Activated effector memory CD4-positive, alpha-beta T cell treated with anti-CD3 and anti-CD28 coated beads, Interleukin-2, amount 50 U/mL, for 16 hours (primary cell): ENCODE measurements around the gene FAN1.
"Not testable (repeated sequence)": the region's sequence is repeated elsewhere in the genome, so short reads cannot be mapped to it uniquely, and the experiment has no call there.

ENCODE experiments used
- DNase-seq: peaks from one replicate; pipeline ENCODE4 v3.0.0-alpha.2; 2020

The FAN1 gene

DNA sequence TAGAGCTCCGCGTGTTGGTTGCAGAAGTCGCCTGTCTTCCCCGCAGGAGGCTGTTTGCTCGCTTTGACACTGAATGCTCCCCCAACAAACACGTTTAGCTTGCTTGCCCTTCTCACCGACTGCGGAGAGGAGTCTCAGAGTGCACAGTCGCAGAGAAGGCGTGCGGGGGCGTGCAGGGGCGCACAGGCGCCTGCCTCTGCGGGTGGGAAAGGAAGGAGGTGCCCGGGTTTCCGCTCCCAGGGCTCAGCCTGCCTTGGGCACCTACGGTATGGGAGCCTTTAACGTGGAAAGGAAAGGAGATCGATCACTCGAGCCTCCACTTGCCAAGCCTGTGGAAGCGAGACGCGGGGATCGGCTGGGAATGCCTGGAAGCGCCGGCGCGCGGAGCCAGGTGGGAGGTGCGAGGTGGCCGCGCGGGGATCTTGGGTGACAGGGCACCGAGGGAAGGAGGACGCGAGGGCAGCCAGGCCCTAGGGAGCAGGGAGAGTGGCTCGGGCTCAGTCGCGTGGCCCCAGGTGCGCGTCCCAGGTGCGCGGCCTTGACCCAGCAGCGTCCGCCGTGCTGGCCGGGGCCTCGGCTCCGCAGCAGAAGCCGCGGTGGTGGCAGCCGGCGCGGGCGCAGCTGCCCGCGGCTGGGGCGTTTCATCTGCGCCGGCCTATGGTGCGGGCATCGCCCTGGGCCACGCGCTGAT, at the start of gene FAN1:
FAN1 (plus strand) TSS at position 419 of the 691 bp plus-strand sequence. CDS start 749 bp downstream, outside the sequence.
- DNase-seq = peak; percentile 92

DNA sequence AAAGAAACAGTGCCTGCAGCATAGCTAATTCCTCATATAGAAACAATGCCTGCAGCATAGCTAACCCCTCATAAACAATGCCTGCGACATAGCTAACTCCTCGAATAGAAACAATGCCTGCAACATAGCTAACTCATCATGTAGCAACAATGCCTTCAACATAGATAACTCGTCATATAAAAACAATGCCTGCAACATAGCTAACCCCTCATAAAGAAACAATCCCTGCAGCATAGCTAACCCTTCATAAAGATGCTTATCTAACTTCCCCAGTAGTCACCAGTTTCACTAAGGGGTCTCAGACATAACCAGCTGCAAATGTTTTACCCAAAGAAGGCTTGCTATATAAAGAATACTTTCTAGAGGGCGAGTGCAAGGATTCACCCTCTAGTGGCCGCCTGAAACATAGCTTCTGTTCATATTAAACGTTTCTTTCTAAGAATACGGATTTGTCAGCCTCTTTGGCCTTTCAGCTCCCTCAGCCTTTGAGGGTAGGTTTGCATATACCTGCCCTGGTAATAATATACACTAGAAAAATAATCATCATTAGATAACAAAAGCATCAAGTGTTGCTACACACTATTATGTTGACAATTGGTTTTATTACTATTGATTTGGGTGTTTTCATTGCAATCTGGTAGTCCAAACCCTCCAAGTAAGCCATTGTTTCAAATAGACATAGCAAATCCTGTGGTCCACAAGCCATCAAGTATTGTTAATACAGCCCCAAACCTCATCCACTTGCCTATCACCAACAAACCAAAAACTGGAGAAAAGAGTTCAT, 44.4 kb upstream of the FAN1 start:
- no peak for DNase-seq

DNA sequence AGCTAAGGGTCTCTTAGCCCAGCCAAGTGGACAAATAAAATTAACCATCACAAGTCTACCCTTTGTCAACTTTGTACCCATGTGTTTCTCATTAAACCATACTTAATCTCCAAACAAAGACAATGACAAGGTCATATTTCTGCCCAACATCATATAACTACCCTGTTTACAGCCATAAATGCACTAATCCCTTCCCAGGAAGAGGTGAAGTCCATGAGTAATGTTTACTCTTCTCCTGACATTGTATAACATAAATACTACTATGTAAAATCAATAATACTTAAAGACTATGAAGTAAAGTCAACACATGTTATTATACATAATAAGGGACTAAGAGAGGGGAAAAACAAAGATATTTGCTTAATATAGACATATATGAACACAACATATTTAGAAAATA, 38.5 kb upstream of the FAN1 start:
- no peak for DNase-seq

DNA sequence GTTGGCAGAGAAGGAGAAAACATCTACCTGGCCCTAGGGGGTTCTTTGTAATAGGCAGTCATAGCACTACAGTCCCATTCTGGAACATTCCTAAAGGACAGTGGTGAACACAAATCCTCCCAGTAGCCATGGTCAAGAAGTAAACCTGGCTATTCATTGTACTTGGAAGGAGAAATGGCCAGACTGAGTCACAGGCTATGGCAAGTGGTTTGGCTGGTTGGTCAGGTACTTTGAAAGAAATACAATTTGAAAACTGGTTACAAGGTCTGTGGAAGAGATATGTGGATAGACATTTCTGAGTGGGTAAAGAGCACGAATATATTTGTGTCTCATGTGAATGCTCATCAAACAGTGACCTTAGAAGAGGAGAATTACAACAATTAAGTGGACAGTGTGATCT, 33.0 kb upstream of the FAN1 start:
- no peak for DNase-seq

DNA sequence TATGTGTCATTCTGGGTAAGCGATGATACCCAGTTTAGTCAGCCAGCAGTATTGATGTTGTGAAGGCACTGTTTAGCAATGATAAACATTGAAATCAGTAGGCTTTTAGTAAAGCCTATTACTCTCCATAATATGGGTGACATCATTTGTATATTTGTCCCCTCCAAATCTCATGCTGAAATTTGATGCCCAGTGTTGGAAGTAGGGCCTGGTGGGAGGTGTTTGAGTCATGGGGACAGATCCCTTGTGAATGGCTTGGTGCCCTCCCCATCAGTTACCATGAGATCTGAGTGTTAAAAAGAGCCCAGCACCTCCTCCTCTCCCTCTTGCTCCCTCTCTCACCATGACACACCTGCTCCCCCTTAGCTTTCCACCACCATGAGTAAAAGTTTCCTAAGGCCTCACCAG, 31.4 kb upstream of the FAN1 start:
- no peak for DNase-seq

DNA sequence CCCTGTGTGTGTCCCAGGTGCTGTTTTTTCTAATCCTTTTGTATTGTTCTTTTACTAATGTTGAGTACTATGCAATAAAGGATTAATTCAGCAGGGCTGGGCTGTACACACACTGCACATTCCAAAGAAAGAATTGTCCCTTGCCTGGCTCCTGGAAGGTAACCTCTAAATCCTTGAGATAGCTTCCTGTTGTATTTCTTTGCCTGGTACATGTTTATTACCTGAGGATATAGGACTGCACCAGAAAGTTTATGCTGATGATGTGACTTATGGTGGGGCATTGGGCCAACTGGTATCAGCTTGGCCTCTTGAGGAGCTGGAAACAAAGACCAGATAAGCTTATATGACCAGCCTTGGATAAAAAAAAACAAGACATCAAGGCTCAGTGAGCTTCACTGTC, 26.6 kb upstream of the FAN1 start:
- DNase-seq = no peak

DNA sequence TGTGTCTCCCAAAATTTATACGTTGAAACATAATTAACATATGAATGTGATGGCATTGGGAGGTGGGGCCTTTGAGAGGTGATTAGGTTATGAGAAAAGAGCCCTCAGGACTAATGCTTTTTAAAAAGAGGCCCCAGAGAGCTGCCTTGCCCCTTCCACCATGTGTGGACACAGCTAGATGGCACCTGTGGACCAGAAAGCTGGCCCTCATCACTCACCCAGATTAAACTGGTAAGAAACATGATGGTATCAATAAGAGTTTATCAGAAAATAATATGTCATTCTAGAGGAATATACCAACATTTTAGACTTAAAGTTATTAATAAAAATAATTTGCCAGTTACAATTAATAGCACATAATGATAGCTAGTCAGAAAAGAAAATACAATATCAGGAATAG, 25.2 kb upstream of the FAN1 start:
- DNase-seq = no peak

DNA sequence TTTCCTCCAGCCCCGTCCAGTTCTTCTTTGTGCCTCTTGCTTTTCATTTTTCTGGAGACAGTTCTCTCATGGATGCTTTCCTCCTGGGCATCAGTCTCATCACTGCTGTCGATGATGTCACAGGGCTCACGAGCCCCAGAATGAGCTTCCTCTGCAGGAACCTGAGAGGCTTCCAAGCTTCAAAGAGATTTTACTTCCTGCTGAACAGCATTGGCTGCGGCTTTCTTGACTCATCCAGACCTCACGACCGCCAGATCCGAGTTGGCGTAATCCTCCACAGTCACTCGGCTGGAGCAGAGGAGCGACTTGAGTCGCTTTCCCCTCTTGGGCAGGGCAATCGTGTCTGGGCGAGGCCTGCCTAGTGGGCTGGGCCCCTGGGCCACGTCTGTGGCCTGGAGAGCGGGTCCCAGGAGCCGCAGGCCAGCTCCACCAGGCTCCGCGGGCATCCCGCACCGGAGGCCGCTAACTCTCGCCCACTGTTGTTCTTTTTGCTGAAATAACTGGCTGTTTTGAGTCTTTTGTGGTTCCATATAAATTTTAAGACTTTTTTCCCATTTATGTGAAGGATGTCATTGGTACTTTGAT, 20.8 kb upstream of the FAN1 start:
- DNase-seq = no peak

DNA sequence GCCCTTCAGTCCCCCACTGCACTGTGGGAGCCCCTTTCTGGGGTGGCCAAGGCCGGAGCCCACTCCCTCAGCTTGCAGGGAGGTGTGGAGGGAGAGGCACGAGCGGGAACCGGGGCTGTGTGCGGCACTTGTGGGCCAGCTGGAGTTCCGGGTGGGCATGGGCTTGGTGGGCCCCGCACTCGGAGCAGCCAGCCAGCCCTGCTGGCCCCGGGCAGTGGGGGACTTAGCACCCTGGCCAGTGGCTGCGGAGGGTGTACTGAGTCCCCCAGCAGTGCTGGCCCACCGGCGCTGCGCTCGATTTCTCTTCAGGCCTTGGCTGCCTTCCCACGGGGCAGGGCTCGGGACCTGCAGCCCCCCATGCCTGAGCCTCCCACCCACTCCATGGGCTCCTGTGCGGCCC, 20.0 kb upstream of the FAN1 start:
- DNase-seq = not testable (repeated sequence)

DNA sequence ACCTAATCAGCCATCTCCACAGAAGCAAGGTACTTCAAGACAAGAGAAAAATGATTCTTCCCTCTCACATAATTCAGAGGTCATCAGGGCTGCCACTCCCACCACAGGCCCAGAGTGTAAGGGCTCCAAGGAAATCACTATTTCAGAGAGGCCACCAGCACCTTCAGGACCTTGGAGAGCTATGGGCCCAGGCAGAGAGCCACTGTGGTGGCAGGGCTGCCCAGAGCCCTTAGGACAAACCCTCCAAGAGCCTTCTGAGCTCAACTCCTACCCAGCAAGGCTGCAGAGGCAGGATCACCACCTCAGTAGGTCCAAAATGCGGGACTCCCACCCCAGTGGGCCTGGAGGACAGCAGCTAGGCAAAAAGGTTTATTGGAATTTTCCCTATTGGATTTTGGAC, 17.9 kb upstream of the FAN1 start:
- no peak for DNase-seq

DNA sequence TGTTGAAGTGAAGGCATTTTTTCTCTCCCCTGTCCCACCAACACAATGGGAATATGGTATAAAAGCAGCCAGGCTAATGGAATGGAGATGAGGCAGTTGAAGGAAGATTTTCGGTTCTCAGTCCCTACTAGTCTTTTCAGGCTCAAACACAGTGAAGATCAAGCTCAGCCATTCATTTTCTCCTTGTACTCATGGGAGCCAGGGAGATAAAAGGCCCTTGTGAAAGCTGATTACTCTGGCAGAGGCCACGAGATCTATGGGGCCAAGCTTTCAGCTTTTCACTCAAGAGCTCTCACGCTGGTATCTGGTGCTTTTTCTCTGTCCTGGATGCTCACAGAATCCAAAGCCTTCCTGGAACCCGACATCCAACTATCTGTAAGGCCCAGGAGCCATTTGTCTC, 14.5 kb upstream of the FAN1 start:
- DNase-seq = no peak

DNA sequence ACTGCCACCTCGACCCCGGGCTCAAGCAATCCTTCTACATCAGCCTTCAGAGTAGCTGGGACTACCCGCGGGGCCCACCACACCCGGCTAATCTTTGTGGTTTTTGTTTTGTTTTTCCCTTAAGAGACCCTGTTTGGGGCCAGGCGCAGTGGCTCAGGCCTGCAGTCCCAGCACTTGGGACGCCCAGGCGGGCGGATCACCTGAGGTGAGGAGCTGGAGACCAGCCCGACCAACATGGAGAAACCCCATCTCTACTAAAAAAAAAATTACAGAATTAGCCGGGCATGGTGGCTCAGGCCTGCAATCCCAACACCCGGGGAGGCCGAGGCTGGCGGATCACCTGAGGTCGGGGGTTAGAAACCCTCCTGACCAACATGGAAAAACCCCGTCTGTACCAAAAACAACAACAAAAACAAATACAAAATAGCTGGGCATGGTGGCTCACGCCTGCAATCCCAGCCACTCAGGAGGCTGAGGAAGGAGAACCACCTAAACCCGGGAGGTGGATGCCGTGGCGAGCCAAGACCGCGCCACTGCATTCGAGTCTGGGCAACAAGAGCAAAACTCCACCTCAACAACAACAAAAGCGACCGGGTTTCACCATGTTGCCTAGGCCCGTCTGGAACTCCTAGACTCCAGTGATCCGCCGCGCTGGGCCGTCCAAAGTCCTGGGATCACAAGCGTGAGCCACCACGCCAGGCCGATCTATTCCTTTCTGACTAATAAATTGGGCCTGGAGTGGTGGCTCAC, 8.1 kb upstream of the FAN1 start:
- DNase-seq = no peak

DNA sequence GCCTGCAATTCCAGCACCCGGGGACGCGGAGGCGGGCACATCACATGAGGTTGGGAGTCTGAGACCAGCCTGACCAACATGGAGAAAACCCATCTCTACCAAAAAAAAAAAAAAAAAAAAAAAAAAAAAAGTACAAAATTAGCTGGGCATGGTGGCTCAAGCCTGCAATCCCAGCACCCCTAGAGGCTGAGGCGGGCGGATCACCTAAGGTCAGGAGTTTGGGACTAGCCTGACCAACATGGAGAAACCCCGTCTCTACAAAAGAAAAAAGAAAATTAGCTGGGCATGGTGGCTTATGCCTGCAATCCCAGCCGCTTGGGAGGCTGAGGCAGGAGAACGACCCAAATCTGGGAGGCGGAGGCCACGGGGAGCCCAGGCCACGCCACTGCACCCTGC, 7.5 kb upstream of the FAN1 start:
- DNase-seq = no peak

DNA sequence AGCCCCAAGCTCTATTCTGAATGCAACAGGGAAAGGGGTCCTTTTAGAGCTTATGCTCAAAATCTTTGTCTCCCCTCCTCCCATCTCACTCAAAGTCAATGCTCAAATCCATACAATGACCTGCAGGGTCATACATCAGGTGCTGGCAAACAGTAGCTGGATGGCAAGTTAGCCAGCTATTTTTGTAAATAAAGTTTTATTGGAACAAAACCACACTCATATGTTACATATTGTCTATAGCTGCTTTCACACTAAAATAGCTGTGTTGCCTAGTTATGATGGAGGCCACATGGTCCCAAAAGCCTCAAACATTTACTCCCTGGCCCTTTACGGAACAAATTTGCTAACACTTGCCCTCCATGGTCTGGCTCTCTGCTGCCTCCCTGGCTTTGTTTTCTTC, 1.8 kb upstream of the FAN1 start:
- DNase-seq = no peak

DNA sequence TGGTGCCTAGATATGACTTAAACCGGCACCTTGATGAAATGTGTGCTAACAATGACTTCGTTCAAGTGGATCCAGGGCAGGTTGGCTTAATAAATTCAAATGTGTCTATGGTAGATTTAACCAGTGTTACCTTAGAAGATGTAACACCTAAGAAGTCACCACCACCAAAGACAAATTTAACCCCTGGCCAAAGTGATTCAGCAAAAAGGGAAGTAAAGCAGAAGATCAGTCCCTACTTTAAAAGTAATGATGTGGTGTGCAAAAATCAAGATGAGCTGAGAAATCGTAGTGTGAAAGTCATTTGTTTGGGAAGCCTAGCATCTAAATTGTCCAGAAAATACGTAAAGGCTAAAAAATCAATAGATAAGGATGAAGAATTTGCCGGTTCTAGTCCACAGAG, 1.1 kb downstream of the FAN1 start:
- DNase-seq = no peak

DNA sequence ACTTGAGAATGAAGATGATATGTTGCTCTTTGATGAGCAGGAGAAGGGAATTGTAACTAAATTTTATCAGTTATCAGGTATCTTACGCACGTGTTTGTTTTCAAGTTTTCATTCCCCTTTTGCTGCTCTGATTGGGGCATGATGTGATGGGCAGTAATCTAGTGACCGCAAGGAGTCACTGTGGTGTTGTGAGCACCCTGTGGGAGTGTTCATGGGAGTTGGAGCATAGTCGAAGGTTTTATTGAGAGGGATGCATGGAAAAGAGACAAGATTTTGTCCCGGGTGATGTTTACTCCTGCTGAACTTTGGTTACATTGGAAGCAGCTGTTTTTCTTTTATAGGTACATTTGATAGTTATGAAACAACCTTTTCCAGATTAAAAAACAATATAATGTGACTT, 2.1 kb downstream of the FAN1 start:
- DNase-seq = no peak

DNA sequence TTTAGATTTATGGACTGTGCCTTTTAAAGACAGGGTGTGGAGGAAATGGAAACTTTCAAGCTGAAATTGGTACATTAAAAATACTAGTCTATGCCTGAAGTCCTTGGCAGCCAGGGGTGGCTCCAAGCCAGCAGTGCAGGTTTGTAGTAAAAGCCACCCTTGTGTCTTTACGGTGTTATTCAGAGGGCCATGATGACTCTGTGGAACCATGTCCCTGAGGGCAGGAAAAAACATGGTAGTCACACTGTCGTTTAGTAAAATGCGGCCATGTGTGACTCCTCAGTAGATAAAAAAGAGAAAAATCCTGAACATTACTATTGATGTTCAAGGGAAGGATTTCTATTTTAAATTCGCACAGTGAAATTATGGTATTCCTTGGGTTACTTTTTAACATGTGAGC, 2.7 kb downstream of the FAN1 start:
- no peak for DNase-seq

DNA sequence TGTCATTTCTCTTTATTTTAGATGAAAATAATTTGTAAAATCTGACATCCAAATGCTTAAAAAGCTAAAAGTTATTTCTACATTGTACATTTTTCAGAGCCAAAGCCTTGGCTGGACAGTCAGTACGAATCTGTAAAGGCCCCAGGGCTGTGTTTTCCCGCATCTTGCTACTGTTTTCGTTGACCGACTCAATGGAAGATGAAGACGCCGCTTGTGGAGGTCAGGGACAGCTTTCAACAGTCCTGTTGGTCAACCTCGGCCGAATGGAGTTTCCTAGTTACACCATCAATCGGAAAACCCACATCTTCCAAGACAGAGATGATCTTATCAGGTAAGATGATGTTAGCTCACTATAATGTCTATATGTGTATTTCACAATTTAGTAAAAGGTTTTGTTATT, 10.0 kb downstream of the FAN1 start:
- no peak for DNase-seq

DNA sequence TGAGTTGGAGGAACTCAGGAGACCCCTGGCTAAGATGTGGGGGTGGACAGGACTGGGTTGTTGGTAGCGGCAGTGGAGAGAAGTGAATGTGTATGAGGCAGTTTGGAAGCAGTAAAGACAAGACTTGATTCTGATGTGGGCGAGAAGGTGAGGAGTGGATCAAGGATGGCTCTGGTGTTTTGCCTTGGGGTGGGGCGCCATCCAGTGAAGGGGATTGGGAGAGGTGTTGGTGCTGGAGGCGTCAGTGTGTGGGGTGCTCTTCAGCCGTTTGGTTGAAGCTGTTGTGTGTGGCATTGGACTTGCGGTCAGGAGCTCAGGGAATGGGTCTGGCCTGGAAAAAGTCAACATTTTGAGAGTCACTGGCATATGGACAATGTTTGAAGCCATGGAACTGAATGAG, 13.3 kb downstream of the FAN1 start:
- no peak for DNase-seq

DNA sequence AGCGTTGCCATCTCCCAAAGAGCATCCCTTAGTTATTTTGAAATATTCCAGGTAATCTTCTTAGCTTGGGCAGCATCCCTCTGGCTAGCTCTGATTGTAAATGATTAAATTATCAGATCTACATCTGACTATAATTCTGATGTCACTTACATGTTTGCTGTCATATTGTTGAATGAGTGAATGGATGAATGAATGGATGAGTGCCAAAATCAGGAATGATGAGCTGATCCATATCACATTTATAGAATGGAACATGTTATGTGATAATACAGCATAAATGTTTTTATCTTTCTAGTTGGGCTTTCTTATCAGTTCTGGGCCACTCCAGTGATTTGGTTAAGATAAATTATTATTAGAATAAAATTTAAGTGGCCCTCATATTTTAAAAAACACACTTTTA, 14.0 kb downstream of the FAN1 start:
- DNase-seq = no peak

DNA sequence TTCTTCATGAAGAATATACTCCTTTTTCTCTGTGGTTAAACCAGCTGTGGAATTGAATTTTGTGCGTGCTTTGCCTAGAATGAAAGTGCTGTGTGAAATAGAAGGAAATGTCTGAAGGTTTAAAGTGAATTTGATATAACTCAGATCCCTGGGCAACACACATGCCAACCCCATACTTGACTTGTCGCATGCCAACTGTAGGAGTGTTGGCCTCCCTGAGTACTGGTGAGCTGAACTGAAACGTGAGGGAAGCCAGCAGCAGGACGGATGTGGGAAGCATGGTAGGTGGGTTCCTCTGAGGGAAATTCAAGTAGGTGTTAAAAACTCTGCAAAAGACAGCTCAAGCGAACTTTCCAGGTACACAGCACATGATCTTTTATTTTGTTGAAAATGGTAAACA, 14.7 kb downstream of the FAN1 start:
- DNase-seq = no peak

DNA sequence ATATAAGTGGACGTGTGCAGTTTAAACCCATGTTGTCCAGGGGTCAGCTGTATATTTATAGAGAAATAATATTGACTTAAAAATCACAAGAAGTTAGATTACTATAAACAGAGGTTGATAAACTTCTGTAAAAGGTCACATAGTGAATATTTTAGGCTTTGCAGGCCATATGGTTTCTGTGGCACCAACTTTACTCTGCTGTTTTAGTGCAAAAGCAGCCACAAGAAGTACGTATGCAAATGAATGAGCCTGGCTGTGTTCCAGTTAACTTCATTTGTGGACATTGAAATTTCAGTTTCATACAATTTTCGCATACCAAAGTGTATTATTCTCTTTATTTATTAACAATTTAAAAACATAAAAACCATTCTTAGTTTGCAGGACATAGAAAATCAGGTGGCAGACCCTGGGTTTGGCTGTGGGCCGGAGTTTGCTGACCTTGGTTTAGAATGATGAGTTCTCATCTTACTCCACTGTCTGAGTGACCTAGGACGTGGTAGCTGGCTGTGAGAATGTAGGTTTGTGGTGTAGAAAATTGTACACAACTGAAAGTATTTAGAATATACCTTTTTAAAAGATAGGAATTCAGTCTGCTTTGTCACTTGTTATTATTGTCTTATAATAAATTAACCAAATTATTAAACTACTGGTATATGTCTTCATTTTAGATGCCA, 16.3 kb downstream of the FAN1 start:
- DNase-seq = no peak

DNA sequence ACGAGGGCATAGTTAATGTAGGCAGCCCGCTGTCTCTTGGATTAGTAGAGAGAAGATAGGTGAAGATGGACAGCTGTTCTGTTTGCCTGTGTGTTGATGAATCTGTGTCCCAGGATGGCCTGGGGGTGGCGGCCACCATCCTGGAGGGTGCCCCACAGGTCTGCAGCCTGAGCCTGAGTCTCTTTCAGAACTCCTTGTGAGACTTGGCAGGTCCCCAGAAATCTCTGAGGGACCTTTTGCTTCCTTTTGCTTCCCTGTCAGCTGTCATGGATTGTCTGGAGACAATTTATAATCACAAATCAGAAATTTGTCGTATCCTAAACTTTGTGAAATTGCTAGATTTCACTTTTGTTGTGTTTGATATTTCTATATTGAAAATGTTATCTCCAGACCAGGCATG, 17.4 kb downstream of the FAN1 start:
- no peak for DNase-seq
